Kidney (tissue), 14 donors: ENCODE data around the gene IDH3G. TPM values are rescaled to one million over a fixed set of nuclear protein-coding genes. Genes with fewer than 3 reads are reported as not detected.

ENCODE experiments used
- DNase-seq, 5 donors: peaks; one replicate each; pipeline ENCODE4 v3.0.0-alpha.2; 2013 to 2020
- FAIRE-seq: peaks from 2 replicates; lab custom pipeline; 2012; peaks lifted over from hg19 to GRCh38; lab: Jason Lieb, UNC
- H3K27ac ChIP-seq, 2 donors: one replicate each; pipeline ENCODE4 v1.7.0; 2013; ENCODE audit warnings: low read depth in 2 of 2, low read length in 2 of 2, inconsistent platforms in 1 of 2
- H3K27me3 ChIP-seq: one replicate; pipeline ENCODE4 v1.7.1; 2013; ENCODE audit warnings: low read length, inconsistent platforms; ENCODE audit not compliant: control insufficient read depth, insufficient read depth
- H3K36me3 ChIP-seq, 3 donors: one replicate each; pipeline versions ENCODE4 v1.7.0 to v1.7.1; 2013; ENCODE audit warnings: low read length in 3 of 3, control low read depth in 1 of 3, inconsistent platforms in 1 of 3; ENCODE audit not compliant: insufficient read depth in 3 of 3, control insufficient read depth in 2 of 3
- H3K4me1 ChIP-seq, 3 donors: one replicate each; pipeline versions ENCODE4 v1.7.0 to v1.7.1; 2013; ENCODE audit warnings: low read length in 3 of 3, inconsistent platforms in 1 of 3, low read depth in 1 of 3; ENCODE audit not compliant: control insufficient read depth in 2 of 3, insufficient read depth in 2 of 3
- H3K4me3 ChIP-seq, 3 donors: one replicate each; pipeline versions ENCODE4 v1.7.0 to v1.8.1; 2013; ENCODE audit warnings: low read length in 3 of 3, control low read depth in 1 of 3, inconsistent platforms in 1 of 3
- H3K9ac ChIP-seq, 3 donors: one replicate each; pipeline versions ENCODE4 v1.7.0 to v1.7.1; 2013; ENCODE audit warnings: low read length in 3 of 3, control low read depth in 1 of 3, inconsistent platforms in 1 of 3
- H3K9me3 ChIP-seq, 3 donors: one replicate each; pipeline versions ENCODE4 v1.7.0 to v1.7.1; 2013; ENCODE audit warnings: low read length in 3 of 3, control low read depth in 1 of 3, inconsistent platforms in 1 of 3; ENCODE audit not compliant: control insufficient read depth in 2 of 3, insufficient read depth in 1 of 3
- CTCF ChIP-seq: IDR thresholded peaks from 3 replicates; pipeline ENCODE4 v1.5.1; 2012; ENCODE audit warnings: mild to moderate bottlenecking, moderate library complexity, borderline replicate concordance; ENCODE audit not compliant: insufficient read depth; ENCODE audit errors: extremely low read depth
- intact Hi-C: fragments of 100-400 bp; cut with DNase I; formaldehyde crosslinking; loops from one replicate; pipeline ENCODE4 v1.11.1; 2022
- polyA plus RNA-seq: library from polyadenylated mRNA; stranded (reverse); fragments of 350-450 nt; fragmentation: Illumina TruSeq; extraction: RNeasy Lipid Tissue Mini Kit (QIAGEN cat#74804); gene quantifications from one replicate; pipeline ENCODE4 v1.2.3, GENCODE V29; 2014; ENCODE audit warnings: low read depth, low replicate concordance; ENCODE audit not compliant: insufficient read depth
- total RNA-seq: library from RNA; stranded (reverse); fragmentation: NEBNext Ultra II Directional; extraction: Animal tissue kit (Norgen Biotek cat#: 25700); gene quantifications from one replicate; pipeline ENCODE4 v1.2.1, GENCODE V29; 2021
- donor health status: control.
- donor health status: control.
- donor health status: control.
- donor health status: control.
- donor health status: control.
- donor health status: DM: yes; HTN: yes; CAD: no.
- donor health status: Normal renal cell carcinoma (clear cell type).

Gene IDH3G
- total and polyA plus RNA-seq, 2 donors from 2014 or later: 62.1 to 100 TPM

- Histone ChIP-seq H3K27me3 (no peaks in the 10 kb centered on the region), H3K9me3 (no peaks in the 10 kb centered on the region), H3K36me3 (no peaks in the 10 kb centered on the region), H3K4me3 (no peak overlapping the region), H3K4me1 (peaks cover 0 to 18% (median 0%) of the 10 kb centered on the region in 3 donors), H3K9ac (no peak overlapping the region), H3K27ac (no peak overlapping the region)
- FAIRE-seq (no peak), DNase-seq (no peak)
- TF ChIP-seq CTCF: no peak
- intact Hi-C loops: no loop called here
These were observed 2.9 kb downstream of the IDH3G start for GRCh38 chrX:153791104-153791852.

- no peak for FAIRE-seq
- intact Hi-C loops: no loop called here
- H3K4me3 ChIP-seq: no peak overlapping the region
- no peak for DNase-seq
- H3K27me3 ChIP-seq: no peaks in the 10 kb centered on the region
- peaks cover 0 to 12% (median 0%) of the 10 kb centered on the region in 3 donors for H3K4me1 ChIP-seq
- no peak overlapping the region for H3K9ac ChIP-seq
- no peaks in the 10 kb centered on the region for H3K36me3 ChIP-seq
- TF ChIP-seq CTCF: no peak
- no peaks in the 10 kb centered on the region for H3K9me3 ChIP-seq
- no peak overlapping the region for H3K27ac ChIP-seq
These were observed 4.5 kb downstream of the IDH3G start for GRCh38 chrX:153789654-153790053.

- Histone ChIP-seq H3K27me3 (no peaks in the 10 kb centered on the region), H3K36me3 (no peaks in the 10 kb centered on the region), H3K9me3 (no peaks in the 10 kb centered on the region), H3K4me1 (no peaks in the 10 kb centered on the region), H3K9ac (no peak overlapping the region), H3K4me3 (no peak overlapping the region), H3K27ac (no peak overlapping the region)
- FAIRE-seq (no peak), DNase-seq (no peak)
- intact Hi-C loops: no loop called here
- no peak for TF ChIP-seq CTCF
These were observed 7.5 kb downstream of the IDH3G start for GRCh38 chrX:153786669-153787068.
